Measurements from ENCODE around the gene OR51I1.

The OR51I1 gene

GRCh38 chr11:5394091-5394490 lies 47.2 kb downstream of the OR51I1 start:
- ChIA-PET POLR2A (no interaction called here), CTCF (no interaction called here)
- no peak for TF ChIP-seq CTCF (IDR thresholded peaks at IDR 0.05; ENCODE audit: control extremely low read depth, extremely low read depth, low read depth, missing control alignments)
- DNase-seq (ENCODE audit: extremely low spot score), result no peak

Measured in GM10248 (cell line).